ENCODE measurements around the gene KLHL10.
A peak's percentile ranks its signal among the peaks of the same experiment; 100 is the strongest.

The KLHL10 gene

DNA sequence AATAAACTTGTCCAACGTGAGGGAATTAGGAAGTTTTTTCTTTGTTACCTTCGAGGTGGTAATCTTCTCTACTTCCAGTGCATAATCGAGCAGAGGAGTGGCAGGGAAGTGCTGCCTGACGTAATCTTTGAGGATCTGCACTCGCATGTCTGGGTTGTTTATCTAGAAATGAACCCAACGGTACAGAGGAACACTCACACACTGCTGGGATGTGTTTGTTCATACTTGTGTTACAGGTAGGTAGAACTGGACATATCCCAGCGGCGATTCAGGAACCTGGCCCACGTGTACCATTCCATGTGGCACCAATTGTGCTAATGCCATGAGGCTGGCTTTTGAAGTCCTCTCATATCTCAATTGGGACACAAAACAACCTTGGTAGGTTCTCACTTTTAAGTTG lies 31.8 kb downstream of the KLHL10 start:
- Histone ChIP-seq H3K4ac (ENCODE audit: low read depth in 1 of 2, low read length in 2 of 2) (no peak overlapping the region), H3K79me1 (replicated peaks; ENCODE audit: low read length, poor library complexity, severe bottlenecking) (peaks cover 11% of the 10 kb centered on the region), H2BK15ac (ENCODE audit: low read depth, poor library complexity, severe bottlenecking) (no peak overlapping the region), H3K4me3 (ENCODE audit: insufficient read depth in 1 of 2, low read depth in 1 of 2, low read length in 2 of 2) (no peak overlapping the region), H4K91ac (ENCODE audit: low read length) (no peak overlapping the region), H3K4me1 (ENCODE audit: control insufficient read depth, insufficient read depth, low read depth, low read length) (peaks cover 4% of the 10 kb centered on the region), H2BK5ac (ENCODE audit: low read depth, low read length, poor library complexity, severe bottlenecking) (no peak overlapping the region), H3K27me3 (ENCODE audit: control insufficient read depth in 1 of 2, insufficient read depth in 1 of 2, low read length in 2 of 2) (no peaks in the 10 kb centered on the region), H3K23ac (ENCODE audit: low read length in 2 of 2) (no peak overlapping the region), H2AFZ (ENCODE audit: low read depth, low read length) (no peak overlapping the region), H3K27ac (ENCODE audit: low read length, poor library complexity, severe bottlenecking) (no peak overlapping the region), H2AK5ac (ENCODE audit: low read length, severe bottlenecking) (no peak overlapping the region), H4K8ac (ENCODE audit: low read length) (no peak overlapping the region), H3K18ac (ENCODE audit: low read depth in 1 of 2, low read length in 2 of 2) (no peak overlapping the region), H2BK120ac (ENCODE audit: low read depth, low read length) (no peak overlapping the region), H3K9me3 (ENCODE audit: control insufficient read depth, low read length) (no peaks in the 10 kb centered on the region), H2BK12ac (ENCODE audit: low read length in 2 of 2) (no peak overlapping the region), H3K14ac (ENCODE audit: low read length in 2 of 2) (no peak overlapping the region), H3K9ac (ENCODE audit: low read length) (no peak overlapping the region), H3K4me2 (ENCODE audit: low read length, poor library complexity, severe bottlenecking) (no peak overlapping the region), H3K36me3 (ENCODE audit: control insufficient read depth in 1 of 2, insufficient read depth in 2 of 2, low read depth in 1 of 2, low read length in 2 of 2) (peaks cover 56 to 73% of the 10 kb centered on the region in 2 experiments)
- DNase-seq = no peak
- 89% methylated on average over 9 of the region's 9 CpGs for WGBS

DNA sequence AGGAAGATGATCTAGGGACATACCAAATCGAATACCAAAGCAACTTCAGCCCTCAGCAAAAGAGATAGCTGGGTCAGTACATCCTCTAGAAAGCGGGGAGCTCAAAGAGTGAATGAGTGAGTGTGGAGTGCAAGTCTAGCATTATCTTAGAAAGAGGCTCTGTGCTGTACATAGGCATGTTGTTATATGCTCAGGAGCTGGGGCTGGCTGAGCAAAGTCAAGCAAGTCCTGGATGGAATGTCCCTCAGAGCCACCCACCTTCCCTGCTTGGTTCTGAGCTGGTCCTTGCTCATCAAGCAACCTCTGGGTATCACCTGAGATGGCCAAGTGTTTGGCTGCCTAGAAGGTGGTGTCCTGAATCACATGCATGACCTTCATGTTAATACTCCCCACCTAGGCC lies 32.5 kb downstream of the KLHL10 start:
- Histone ChIP-seq H3K36me3 (ENCODE audit: control insufficient read depth in 1 of 2, insufficient read depth in 2 of 2, low read depth in 1 of 2, low read length in 2 of 2) (peaks cover 59 to 79% of the 10 kb centered on the region in 2 experiments), H3K23ac (ENCODE audit: low read length in 2 of 2) (no peak overlapping the region), H4K91ac (ENCODE audit: low read length) (no peak overlapping the region), H2BK12ac (ENCODE audit: low read length in 2 of 2) (no peak overlapping the region), H2BK5ac (ENCODE audit: low read depth, low read length, poor library complexity, severe bottlenecking) (no peak overlapping the region), H2AK5ac (ENCODE audit: low read length, severe bottlenecking) (no peak overlapping the region), H3K27ac (ENCODE audit: low read length, poor library complexity, severe bottlenecking) (no peak overlapping the region), H3K4me2 (ENCODE audit: low read length, poor library complexity, severe bottlenecking) (no peak overlapping the region), H3K4ac (ENCODE audit: low read depth in 1 of 2, low read length in 2 of 2) (no peak overlapping the region), H2BK15ac (ENCODE audit: low read depth, poor library complexity, severe bottlenecking) (no peak overlapping the region), H3K4me3 (ENCODE audit: insufficient read depth in 1 of 2, low read depth in 1 of 2, low read length in 2 of 2) (no peak overlapping the region), H3K9ac (ENCODE audit: low read length) (no peak overlapping the region), H3K27me3 (ENCODE audit: control insufficient read depth in 1 of 2, insufficient read depth in 1 of 2, low read length in 2 of 2) (no peaks in the 10 kb centered on the region), H4K8ac (ENCODE audit: low read length) (no peak overlapping the region), H2BK120ac (ENCODE audit: low read depth, low read length) (no peak overlapping the region), H2AFZ (ENCODE audit: low read depth, low read length) (no peak overlapping the region), H3K4me1 (ENCODE audit: control insufficient read depth, insufficient read depth, low read depth, low read length) (peaks cover 4% of the 10 kb centered on the region), H3K79me1 (replicated peaks; ENCODE audit: low read length, poor library complexity, severe bottlenecking) (peaks cover 11% of the 10 kb centered on the region), H3K9me3 (ENCODE audit: control insufficient read depth, low read length) (no peaks in the 10 kb centered on the region), H3K14ac (ENCODE audit: low read length in 2 of 2) (no peak overlapping the region), H3K18ac (ENCODE audit: low read depth in 1 of 2, low read length in 2 of 2) (no peak overlapping the region)
- no peak for DNase-seq
- 100% methylated on average over 2 of the region's 2 CpGs for WGBS

DNA sequence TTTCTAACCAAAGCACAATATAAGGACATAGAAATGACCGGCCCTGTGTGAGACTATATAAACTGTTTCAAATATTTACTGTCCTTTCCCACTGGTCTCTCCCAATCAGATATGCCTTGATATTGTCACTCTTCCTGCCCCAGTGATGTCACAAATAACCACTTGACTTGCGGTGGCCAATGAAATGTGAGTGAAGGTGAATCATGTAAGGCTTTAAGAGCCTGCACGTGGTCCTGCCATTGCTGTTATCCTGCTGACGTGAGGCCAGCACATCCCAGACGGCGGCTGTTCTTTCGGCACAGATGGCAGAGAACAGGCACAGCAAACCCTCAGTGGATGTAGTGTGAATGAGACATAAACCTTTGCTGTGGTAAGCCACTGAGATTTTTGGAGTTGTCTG lies 33.0 kb downstream of the KLHL10 start:
- H2BK5ac ChIP-seq (ENCODE audit: low read depth, low read length, poor library complexity, severe bottlenecking) = no peak overlapping the region
- no peak overlapping the region for H2AFZ ChIP-seq (ENCODE audit: low read depth, low read length)
- H3K36me3 ChIP-seq (ENCODE audit: control insufficient read depth in 1 of 2, insufficient read depth in 2 of 2, low read depth in 1 of 2, low read length in 2 of 2) = peaks cover 61 to 80% of the 10 kb centered on the region in 2 experiments
- H3K4ac ChIP-seq (ENCODE audit: low read depth in 1 of 2, low read length in 2 of 2) = no peak overlapping the region
- peak; percentile 43 for DNase-seq
- no peak overlapping the region for H4K8ac ChIP-seq (ENCODE audit: low read length)
- 91% methylated on average over 7 of the region's 7 CpGs for WGBS
- no peak overlapping the region for H3K18ac ChIP-seq (ENCODE audit: low read depth in 1 of 2, low read length in 2 of 2)
- peaks cover 2% of the 10 kb centered on the region for H3K4me1 ChIP-seq (ENCODE audit: control insufficient read depth, insufficient read depth, low read depth, low read length)
- H2BK120ac ChIP-seq (ENCODE audit: low read depth, low read length) = no peak overlapping the region
- no peak overlapping the region for H2AK5ac ChIP-seq (ENCODE audit: low read length, severe bottlenecking)
- H3K14ac ChIP-seq (ENCODE audit: low read length in 2 of 2) = no peak overlapping the region
- H3K27ac ChIP-seq (ENCODE audit: low read length, poor library complexity, severe bottlenecking) = no peak overlapping the region
- H3K9ac ChIP-seq (ENCODE audit: low read length) = no peak overlapping the region
- H3K23ac ChIP-seq (ENCODE audit: low read length in 2 of 2) = no peak overlapping the region
- no peak overlapping the region for H4K91ac ChIP-seq (ENCODE audit: low read length)
- H3K4me3 ChIP-seq (ENCODE audit: insufficient read depth in 1 of 2, low read depth in 1 of 2, low read length in 2 of 2) = no peak overlapping the region
- H3K4me2 ChIP-seq (ENCODE audit: low read length, poor library complexity, severe bottlenecking) = no peak overlapping the region
- H3K27me3 ChIP-seq (ENCODE audit: control insufficient read depth in 1 of 2, insufficient read depth in 1 of 2, low read length in 2 of 2) = no peaks in the 10 kb centered on the region
- no peak overlapping the region for H2BK15ac ChIP-seq (ENCODE audit: low read depth, poor library complexity, severe bottlenecking)
- no peaks in the 10 kb centered on the region for H3K9me3 ChIP-seq (ENCODE audit: control insufficient read depth, low read length)
- no peak overlapping the region for H2BK12ac ChIP-seq (ENCODE audit: low read length in 2 of 2)
- peaks cover 11% of the 10 kb centered on the region for H3K79me1 ChIP-seq (replicated peaks; ENCODE audit: low read length, poor library complexity, severe bottlenecking)

DNA sequence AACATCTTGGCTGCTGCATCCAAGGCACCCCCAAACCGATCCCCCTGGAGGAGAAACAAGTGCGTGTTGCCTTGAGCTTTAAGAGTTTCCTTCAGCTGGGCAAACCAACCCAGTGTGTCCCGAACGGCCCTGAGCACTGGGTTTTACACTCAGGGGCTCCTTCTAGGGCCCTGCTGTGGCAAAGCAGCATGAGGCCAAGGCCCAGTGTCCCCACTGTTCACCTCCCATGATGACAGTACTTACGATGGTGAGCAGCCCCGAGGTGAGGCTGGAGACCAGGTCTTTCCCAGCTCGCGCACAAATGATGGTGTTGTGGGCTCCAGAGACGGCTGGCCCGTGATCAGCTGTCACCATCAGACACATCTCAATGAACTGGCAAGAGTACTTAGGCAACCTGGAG lies 34.2 kb downstream of the KLHL10 start:
- H3K4me1 ChIP-seq (ENCODE audit: control insufficient read depth, insufficient read depth, low read depth, low read length) = peaks cover 2% of the 10 kb centered on the region
- H3K14ac ChIP-seq (ENCODE audit: low read length in 2 of 2) = no peak overlapping the region
- H2BK15ac ChIP-seq (ENCODE audit: low read depth, poor library complexity, severe bottlenecking) = no peak overlapping the region
- no peak for DNase-seq
- no peak overlapping the region for H4K8ac ChIP-seq (ENCODE audit: low read length)
- no peak overlapping the region for H2AK5ac ChIP-seq (ENCODE audit: low read length, severe bottlenecking)
- no peak overlapping the region for H4K91ac ChIP-seq (ENCODE audit: low read length)
- H2AFZ ChIP-seq (ENCODE audit: low read depth, low read length) = no peak overlapping the region
- H3K9me3 ChIP-seq (ENCODE audit: control insufficient read depth, low read length) = no peaks in the 10 kb centered on the region
- no peak overlapping the region for H3K9ac ChIP-seq (ENCODE audit: low read length)
- no peak overlapping the region for H3K27ac ChIP-seq (ENCODE audit: low read length, poor library complexity, severe bottlenecking)
- H2BK120ac ChIP-seq (ENCODE audit: low read depth, low read length) = no peak overlapping the region
- no peak overlapping the region for H2BK12ac ChIP-seq (ENCODE audit: low read length in 2 of 2)
- WGBS = 97% methylated on average over 10 of the region's 10 CpGs
- H3K79me1 ChIP-seq (replicated peaks; ENCODE audit: low read length, poor library complexity, severe bottlenecking) = peaks cover 11% of the 10 kb centered on the region
- no peaks in the 10 kb centered on the region for H3K27me3 ChIP-seq (ENCODE audit: control insufficient read depth in 1 of 2, insufficient read depth in 1 of 2, low read length in 2 of 2)
- H2BK5ac ChIP-seq (ENCODE audit: low read depth, low read length, poor library complexity, severe bottlenecking) = no peak overlapping the region
- H3K23ac ChIP-seq (ENCODE audit: low read length in 2 of 2) = no peak overlapping the region
- peaks cover 55 to 76% of the 10 kb centered on the region in 2 experiments for H3K36me3 ChIP-seq (ENCODE audit: control insufficient read depth in 1 of 2, insufficient read depth in 2 of 2, low read depth in 1 of 2, low read length in 2 of 2)
- H3K4ac ChIP-seq (ENCODE audit: low read depth in 1 of 2, low read length in 2 of 2) = no peak overlapping the region
- no peak overlapping the region for H3K4me2 ChIP-seq (ENCODE audit: low read length, poor library complexity, severe bottlenecking)
- H3K4me3 ChIP-seq (ENCODE audit: insufficient read depth in 1 of 2, low read depth in 1 of 2, low read length in 2 of 2) = no peak overlapping the region
- no peak overlapping the region for H3K18ac ChIP-seq (ENCODE audit: low read depth in 1 of 2, low read length in 2 of 2)

Data from mesenchymal stem cell (in vitro differentiated cells and primary cell).